Stimulated activated CD4-positive, alpha-beta T cell treated with anti-CD3 and anti-CD28 coated beads, TNF-alpha, amount 100 ng/mL, for 1 hour (primary cell): ENCODE results near the gene RBPJL.
"Not testable (repeated sequence)": the region's sequence is repeated elsewhere in the genome, so short reads cannot be mapped to it uniquely, and the experiment has no call there.

Experiments
- DNase-seq, 3 donors: peaks; one replicate each; pipeline ENCODE4 v3.0.0-alpha.2; 2020; ENCODE audit warnings: low read depth in 3 of 3, low spot score in 1 of 3

The RBPJL gene

DNA sequence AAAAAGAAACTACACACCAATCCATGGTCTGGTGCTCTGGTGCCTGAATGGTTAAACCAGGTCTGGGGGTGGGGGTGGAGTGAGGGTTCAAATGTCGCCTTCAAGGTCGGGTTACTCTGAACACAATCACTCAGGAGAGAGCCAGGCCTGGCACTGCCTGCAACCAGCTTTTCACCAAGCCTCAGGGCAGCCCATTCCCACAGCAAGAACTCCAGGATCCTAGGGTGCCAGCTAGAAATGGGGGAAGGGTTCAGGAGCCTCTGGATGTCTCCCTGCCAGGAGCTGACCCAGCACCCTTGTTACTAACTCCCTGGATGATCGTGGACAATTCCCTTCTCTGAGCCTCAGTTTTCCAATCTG lies 34.9 kb downstream of the RBPJL start:
- DNase-seq, result no peak

GRCh38 chr20:45341939-45342854 lies 35.6 kb downstream of the RBPJL start:
- DNase-seq, result no peak

DNA sequence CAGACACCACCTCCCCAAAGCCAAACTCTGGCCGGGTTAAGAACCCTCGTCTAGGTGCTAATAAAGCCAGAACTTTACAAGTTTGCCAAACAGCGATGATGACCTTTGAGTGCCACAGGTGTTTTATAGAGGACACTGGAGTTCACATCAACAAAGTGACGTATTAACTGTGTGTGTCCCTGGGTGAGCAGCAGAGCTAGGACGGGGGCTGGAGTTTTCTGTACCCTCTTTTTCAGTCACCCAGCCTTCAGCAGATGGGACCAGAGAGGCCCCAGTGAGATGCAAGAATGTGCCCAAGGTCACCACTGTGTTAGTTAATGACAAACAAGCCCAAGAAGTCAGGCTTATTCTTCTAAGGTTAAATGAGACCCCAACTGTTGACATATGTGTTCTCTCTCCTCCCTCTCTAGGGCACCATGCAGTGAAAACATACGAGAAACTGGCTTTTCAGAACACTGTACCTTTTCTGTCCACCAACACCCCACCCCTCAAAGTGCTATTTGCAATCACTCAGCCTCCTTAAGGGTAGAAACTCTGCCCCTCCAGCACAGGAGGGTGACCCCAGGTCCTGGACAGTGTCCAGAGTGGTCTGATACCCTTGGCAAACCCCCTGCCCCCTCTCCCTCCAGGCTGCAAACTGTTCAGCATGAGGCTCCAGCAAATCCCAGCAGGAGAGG lies 36.4 kb downstream of the RBPJL start:
- DNase-seq, result no peak

DNA sequence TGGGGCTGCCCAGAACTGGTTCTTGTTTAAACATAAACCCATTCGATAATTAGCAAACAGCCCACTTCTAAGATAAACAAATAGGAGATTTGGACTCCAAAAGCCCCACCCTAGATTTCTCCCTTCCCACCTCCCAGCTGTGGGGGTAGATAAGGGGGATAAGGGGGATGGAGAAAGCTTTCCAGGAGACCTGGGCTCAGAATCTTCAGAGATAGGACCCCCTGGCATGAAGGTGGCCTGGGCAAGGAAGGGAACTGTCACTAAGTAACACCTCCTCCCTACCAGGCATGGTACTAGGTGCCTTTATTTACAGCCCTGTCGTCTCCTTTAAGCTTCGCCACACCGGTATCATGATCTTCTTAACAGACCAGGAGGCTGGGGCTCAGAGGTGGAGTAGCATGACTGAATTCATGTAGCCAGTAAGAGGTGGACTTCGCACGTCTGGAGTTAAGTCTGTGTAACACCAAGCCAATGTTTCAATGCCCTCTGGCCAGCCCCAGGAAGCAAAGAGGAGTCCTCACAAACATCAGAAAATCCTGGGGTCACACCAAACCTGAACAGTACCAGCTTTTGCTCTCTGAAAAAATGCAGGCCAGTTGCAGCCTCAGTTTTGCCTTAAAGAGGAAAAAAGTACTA lies 37.0 kb downstream of the RBPJL start:
- DNase-seq, result no peak

GRCh38 chr20:45344168-45344860 lies 37.7 kb downstream of the RBPJL start:
- DNase-seq, result no peak

- DNase-seq, result no peak
These were observed 38.7 kb downstream of the RBPJL start for GRCh38 chr20:45345104-45345936.

DNA sequence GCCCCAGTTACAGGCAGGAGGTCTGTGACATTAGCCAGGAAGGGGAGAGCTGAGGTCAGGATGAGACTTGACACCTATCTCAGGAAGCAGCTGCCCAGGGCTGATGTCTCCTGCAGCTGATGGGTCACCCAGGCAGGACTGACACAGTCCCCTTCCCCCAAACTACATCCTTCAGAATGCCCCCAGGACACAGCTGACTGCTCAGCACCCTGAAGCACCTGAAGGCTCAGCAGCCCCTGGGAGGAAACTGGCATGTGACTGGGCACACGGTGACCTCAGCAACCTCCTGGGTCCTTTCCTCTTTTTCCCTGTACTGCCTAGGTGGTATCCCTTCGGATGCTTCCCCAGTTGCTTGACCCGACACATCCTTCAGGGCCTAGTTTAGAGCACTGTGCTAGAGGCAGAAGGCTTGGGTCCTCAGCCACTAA lies 39.7 kb downstream of the RBPJL start:
- no peak for DNase-seq

DNA sequence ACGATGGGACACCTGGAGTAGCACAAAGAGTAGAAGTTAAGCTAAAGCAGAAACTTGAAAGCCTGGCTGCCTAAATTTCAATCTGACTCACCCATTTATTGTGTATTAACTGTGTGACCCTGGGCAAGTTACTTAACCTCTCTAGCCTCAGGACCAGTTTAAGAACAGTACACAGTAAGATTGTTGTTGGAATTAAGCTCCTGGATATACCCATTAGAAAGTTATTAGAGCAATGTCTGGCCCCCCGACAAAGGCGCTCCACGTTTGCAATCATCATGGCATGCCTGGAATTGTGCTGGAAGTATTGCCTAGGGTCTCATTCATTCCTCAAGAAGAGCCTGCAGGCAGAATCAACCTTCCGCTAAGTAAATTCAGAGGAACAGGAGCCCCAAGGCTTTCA lies 40.2 kb downstream of the RBPJL start:
- no peak for DNase-seq

DNA sequence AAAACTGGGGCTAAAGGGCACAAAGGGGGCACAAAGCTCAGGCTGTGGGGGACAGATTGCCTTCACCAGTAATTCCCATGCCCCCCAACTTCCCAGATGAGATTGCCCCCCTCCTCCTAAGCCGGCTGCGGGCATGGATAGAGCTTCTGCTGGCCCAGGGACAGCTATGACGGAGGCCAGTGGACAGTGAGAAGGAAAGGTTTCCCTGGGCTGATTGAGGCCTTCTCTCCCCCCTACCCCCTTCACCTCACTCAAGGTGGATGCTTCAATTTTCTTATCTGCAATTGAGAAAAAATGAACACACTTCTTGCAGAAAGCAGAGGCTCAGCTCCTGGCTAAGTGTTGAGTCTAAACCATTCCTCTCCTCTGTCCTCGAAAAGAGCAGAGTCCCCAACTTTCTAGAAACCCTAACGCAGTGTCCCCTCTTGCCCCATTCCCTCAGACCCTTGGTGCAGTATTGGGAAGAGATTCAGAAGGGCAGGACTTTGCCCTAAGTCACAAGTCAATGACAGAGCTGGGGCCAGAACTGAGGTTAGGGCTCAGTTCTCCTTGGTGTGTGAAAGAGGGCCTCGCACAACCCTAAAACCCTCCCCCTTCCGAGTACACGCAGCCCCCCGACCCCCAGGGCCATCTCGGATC lies 40.8 kb downstream of the RBPJL start:
- DNase-seq, result no peak

DNA sequence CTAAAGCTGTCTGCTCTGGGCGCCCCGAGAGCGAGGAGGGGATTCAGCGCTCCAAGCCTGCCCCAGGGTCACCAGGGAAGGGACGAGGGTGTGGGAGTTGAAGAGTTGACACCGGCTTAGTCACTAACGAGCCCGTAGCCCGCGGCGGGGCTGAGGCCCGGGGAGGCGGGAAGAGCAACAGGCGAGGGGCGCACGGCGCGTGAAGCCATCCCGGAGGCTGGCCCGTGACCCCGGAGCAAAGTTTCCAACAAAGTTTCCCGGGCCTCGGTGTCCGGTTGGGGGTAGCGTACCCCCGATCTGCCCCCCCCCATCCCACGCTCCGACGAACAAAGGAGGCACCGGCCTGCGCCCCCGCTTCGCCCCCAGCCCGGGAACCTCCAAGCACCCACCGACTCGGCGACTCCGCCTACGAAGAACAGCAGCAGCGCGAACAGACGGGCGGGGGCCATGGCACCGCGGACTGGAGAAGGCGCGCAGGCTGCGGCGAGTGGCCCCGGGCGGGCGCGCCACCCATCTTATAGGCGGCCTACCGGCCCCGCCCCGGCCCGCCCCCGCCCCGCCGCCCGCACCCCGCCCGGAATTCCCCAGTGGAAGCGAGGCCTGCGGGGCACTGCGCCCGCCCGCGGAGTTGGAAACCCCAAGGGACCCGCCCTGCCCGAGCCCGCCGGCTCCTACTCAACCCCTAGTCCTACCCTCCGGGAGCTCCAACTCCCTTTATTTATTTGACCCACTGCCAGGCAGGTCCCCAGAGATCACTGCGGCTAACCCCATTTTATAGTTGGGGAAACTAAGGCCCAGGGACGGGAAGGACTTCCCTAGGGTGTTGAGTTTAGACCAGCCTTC lies 41.5 kb downstream of the RBPJL start, which contains the start of gene SDC4:
Gene SDC4 (minus strand): TSS at position 489 of the 843 bp plus-strand sequence. CDS start 40 bp downstream, at position 449.
- peak; percentile 23 to 61 (median 47) for DNase-seq

DNA sequence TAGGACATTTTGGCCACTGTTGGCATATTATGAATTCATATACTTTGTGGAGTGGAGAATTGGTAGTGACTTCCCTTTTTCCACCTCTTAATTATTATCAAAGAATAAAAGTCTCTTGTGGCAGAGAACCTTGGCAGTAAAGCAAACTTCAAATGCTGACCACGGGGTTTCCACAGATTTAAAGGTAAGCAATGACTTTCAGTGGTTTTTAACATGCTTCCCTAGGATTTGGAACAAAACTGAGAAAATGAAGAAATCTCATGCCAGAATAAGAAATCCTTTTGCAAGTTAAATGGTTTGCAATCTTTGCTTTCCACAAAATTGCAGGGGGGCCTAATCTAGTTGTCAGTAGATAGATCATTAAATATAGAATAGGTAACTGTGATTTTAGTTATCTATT lies 43.6 kb downstream of the RBPJL start:
- DNase-seq, result no peak

DNA sequence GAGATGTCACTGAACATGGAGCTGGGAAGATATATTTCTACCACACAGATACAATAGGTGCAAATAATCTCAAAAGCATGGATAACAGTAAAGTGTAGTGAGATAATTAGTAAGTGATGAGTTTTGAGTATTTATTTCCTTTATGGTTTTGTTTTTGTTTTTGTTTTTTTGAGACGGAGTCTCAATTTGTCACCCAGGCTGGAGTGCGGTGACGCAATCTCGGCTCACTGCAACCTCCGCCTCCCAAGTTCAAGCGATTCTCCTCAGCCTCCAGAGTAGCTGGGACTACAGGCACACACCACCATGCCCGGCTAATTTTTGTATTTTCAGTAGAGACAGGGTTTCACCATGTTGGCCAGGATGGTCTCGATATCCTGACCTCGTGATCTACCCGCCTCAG lies 44.2 kb downstream of the RBPJL start:
- not testable (repeated sequence) for DNase-seq

GRCh38 chr20:45352729-45353128 lies 46.1 kb downstream of the RBPJL start:
- DNase-seq, result no peak

- DNase-seq, result no peak
These were observed 47.1 kb downstream of the RBPJL start for GRCh38 chr20:45353746-45354145.

DNA sequence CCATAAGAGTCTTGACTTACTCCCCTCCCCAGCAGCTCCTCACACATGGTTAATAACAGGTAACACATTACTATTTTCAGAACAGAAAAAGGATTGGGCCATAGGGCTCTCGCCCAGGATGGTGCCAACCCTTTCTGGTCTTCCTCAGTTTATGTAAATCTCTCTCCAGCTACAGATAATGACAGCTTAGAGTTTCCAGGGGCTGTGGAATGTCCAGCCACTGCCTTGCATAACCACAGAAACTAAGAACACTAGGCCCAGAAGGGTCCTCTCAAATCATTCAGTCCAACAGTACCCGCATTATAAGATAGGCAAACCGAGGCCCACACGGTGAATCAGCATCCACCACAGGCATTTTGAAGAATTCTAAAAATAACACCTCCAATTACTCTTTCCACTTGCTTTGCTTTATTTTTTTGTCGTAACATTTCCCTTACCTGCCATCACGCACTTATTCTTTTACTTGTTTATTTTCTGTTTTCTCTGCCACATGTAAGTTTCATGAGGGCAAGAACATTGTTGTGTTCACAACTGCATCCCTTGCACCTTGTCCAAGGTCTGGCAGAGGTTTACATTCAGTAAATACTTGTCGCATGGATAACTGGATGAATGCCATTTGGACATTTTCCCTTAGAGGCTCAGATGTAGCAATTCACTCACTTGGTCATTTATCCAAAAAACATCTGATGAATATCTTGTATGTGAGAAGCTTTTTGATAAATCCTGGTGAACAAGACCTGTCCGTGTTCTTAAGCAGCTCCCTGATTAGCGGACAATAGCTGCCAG lies 48.0 kb downstream of the RBPJL start:
- DNase-seq, result no peak

- DNase-seq, result no peak
These were observed 48.8 kb downstream of the RBPJL start for GRCh38 chr20:45355209-45356084.
